Measurements from ENCODE around the gene ZNF740. TPM values are rescaled to one million over a fixed set of nuclear protein-coding genes. Genes with fewer than 3 reads are reported as not detected.

Gene ZNF740
- total RNA-seq, 1 experiment from 2014 or later, result 46.8 TPM

DNA sequence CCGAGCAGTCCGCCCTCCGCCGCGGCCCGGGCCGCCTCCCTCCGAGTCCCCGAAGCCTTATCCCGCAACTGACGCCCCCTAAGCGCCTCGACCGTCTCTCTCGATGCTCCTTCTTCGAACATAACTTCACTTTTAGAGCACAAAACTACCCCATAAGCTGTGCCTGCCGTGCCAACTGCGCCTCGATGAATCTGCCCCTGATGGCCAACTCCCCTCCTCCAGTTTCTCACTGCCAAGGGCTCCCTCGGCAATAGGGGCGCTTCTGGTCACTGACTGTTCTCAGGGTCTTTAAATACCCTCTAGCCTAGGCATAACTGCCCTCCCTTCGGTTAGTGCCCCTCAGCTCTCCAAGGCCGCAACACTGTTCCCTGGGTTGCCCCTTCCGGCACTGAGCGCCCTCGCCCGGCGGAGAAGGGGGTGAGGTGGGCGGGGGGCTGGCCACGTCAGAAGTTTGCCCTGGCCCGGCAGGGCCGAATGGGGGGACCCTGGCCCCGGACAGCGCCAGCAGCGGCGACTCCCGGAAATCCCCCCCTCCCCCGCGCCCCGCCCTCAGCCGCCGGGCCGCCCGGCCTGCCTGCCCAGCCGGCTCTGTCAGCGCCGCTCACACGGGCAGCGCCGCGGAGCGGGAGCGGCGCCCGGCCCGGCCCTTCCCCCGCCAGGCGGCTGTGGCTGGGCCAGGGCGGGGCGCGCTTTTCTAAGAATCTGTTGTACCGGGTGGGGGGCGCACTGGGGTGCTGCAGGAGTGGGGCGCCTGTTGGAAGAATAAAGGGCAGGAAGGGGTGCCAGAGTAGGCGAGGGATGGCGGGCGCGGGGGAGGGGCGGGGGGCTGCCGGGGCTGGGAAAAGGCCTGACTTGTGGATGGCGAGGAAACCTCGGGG lies 40.9 kb downstream of the ZNF740 start:
- in situ Hi-C loops (cut with HindIII; ENCODE audit: low pct_unique_long_range_greater_than_20kb, low sequenced_read_pairs) (no loop called here), intact Hi-C loops (cut with micrococcal nuclease; ENCODE audit: unreplicated experiment) (no loop called here)
- Histone ChIP-seq H3K27me3 (ENCODE audit: control insufficient read depth, insufficient read depth, low read length) (no peaks in the 10 kb centered on the region), H3K9me3 (ENCODE audit: control insufficient read depth, insufficient read depth, low read depth, low read length) (no peaks in the 10 kb centered on the region), H3K27ac (ENCODE audit: low read length) (peak overlapping the region; percentile 99), H3K4me1 (ENCODE audit: control insufficient read depth, insufficient read depth, low read length) (peaks cover 55% of the 10 kb centered on the region), H3K4me3 (ENCODE audit: low read depth in 2 of 2, low read length in 2 of 2) (peak overlapping the region; percentile 78 to 79), H3K36me3 (ENCODE audit: control insufficient read depth, insufficient read depth, low read length) (no peaks in the 10 kb centered on the region)
- DNase-seq (ENCODE audit: low read depth, low spot score) (no peak), ATAC-seq (peak; percentile 46)
- TF ChIP-seq, protein P1, sequence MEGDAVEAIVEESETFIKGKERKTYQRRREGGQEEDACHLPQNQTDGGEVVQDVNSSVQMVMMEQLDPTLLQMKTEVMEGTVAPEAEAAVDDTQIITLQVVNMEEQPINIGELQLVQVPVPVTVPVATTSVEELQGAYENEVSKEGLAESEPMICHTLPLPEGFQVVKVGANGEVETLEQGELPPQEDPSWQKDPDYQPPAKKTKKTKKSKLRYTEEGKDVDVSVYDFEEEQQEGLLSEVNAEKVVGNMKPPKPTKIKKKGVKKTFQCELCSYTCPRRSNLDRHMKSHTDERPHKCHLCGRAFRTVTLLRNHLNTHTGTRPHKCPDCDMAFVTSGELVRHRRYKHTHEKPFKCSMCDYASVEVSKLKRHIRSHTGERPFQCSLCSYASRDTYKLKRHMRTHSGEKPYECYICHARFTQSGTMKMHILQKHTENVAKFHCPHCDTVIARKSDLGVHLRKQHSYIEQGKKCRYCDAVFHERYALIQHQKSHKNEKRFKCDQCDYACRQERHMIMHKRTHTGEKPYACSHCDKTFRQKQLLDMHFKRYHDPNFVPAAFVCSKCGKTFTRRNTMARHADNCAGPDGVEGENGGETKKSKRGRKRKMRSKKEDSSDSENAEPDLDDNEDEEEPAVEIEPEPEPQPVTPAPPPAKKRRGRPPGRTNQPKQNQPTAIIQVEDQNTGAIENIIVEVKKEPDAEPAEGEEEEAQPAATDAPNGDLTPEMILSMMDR (IDR thresholded peaks at IDR 0.05), result peak; percentile 71; the same call in 1 of the 2 replicates
- TF ChIP-seq SIN3A (IDR thresholded peaks at IDR 0.05; ENCODE audit: borderline replicate concordance, insufficient read depth, low read depth, low read length) (0 out of 2 replicates have a peak, but pooled peaks have one; percentile 10), POLR2AphosphoS5 (IDR thresholded peaks at IDR 0.05; ENCODE audit: low read depth, low read length) (peak; percentile 76), TCF7L2 (IDR thresholded peaks at IDR 0.05; ENCODE audit: low read depth, low read length) (no peak)
- TF ChIP-seq, protein P2, sequence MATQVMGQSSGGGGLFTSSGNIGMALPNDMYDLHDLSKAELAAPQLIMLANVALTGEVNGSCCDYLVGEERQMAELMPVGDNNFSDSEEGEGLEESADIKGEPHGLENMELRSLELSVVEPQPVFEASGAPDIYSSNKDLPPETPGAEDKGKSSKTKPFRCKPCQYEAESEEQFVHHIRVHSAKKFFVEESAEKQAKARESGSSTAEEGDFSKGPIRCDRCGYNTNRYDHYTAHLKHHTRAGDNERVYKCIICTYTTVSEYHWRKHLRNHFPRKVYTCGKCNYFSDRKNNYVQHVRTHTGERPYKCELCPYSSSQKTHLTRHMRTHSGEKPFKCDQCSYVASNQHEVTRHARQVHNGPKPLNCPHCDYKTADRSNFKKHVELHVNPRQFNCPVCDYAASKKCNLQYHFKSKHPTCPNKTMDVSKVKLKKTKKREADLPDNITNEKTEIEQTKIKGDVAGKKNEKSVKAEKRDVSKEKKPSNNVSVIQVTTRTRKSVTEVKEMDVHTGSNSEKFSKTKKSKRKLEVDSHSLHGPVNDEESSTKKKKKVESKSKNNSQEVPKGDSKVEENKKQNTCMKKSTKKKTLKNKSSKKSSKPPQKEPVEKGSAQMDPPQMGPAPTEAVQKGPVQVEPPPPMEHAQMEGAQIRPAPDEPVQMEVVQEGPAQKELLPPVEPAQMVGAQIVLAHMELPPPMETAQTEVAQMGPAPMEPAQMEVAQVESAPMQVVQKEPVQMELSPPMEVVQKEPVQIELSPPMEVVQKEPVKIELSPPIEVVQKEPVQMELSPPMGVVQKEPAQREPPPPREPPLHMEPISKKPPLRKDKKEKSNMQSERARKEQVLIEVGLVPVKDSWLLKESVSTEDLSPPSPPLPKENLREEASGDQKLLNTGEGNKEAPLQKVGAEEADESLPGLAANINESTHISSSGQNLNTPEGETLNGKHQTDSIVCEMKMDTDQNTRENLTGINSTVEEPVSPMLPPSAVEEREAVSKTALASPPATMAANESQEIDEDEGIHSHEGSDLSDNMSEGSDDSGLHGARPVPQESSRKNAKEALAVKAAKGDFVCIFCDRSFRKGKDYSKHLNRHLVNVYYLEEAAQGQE (IDR thresholded peaks at IDR 0.05; ENCODE audit: insufficient read depth in 1 of 2, low read depth in 2 of 2, low read length in 1 of 2), result no peak
- POLR2A ChIA-PET, result interaction anchor here (0.7 kb wide), 1 partner anchor 57 kb away, joined by 6 read pairs; no protein-coding TSS in a partner anchor
- no TSS peak for BruUV-seq (replicated peaks)
- CTCF ChIA-PET, result interaction anchor here (0.6 to 0.7 kb wide), 2 partner anchors 65 to 67 kb away, joined by 3 read pairs; no protein-coding TSS in a partner anchor

DNA sequence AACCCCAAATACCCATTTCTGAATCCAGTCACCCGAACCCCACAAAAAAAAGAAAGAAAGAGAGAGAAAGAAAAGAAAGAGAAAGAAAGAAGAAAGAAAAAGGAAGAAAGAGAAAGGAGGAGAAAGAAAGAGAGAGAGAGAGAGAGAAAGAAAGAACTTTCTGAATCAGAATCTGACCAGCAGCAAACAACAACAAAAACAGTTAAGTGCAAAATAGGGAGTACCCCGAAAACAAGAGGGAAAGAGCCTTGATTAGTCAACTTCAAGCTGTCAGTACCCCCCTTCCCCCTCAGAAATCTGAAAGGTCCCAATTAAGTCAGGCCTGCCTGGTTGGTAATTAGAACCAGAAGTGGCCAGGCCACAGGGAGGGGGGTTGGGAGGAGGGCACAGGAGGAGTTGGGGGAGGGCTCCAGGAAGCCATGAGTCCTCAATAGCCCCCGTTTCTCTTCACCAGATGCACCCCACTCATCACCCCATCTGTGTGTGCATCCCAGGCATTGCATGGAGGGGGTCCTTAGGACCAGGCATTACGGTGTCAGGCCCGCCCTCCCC lies 41.7 kb downstream of the ZNF740 start:
- Histone ChIP-seq H3K27ac (ENCODE audit: low read length) (peak overlapping the region; percentile 88), H3K27me3 (ENCODE audit: control insufficient read depth, insufficient read depth, low read length) (no peaks in the 10 kb centered on the region), H3K9me3 (ENCODE audit: control insufficient read depth, insufficient read depth, low read depth, low read length) (no peaks in the 10 kb centered on the region), H3K4me3 (ENCODE audit: low read depth in 2 of 2, low read length in 2 of 2) (peak overlapping the region in 1 of 2 experiments; percentile 39; a peak in 1 of 4 replicates), H3K36me3 (ENCODE audit: control insufficient read depth, insufficient read depth, low read length) (no peaks in the 10 kb centered on the region), H3K4me1 (ENCODE audit: control insufficient read depth, insufficient read depth, low read length) (peaks cover 46% of the 10 kb centered on the region)
- in situ Hi-C loops (cut with HindIII; ENCODE audit: low pct_unique_long_range_greater_than_20kb, low sequenced_read_pairs) (no loop called here), intact Hi-C loops (cut with micrococcal nuclease; ENCODE audit: unreplicated experiment) (no loop called here)
- DNase-seq (ENCODE audit: low read depth, low spot score), result no peak
- ChIA-PET POLR2A (no interaction called here), CTCF (no interaction called here)
- TF ChIP-seq SIN3A (IDR thresholded peaks at IDR 0.05; ENCODE audit: borderline replicate concordance, insufficient read depth, low read depth, low read length) (no peak), TCF7L2 (IDR thresholded peaks at IDR 0.05; ENCODE audit: low read depth, low read length) (no peak), POLR2AphosphoS5 (IDR thresholded peaks at IDR 0.05; ENCODE audit: low read depth, low read length) (no peak)
- TF ChIP-seq, protein P2 (IDR thresholded peaks at IDR 0.05; ENCODE audit: insufficient read depth in 1 of 2, low read depth in 2 of 2, low read length in 1 of 2), result no peak
- TF ChIP-seq, protein P1 (IDR thresholded peaks at IDR 0.05), result no peak
- BruUV-seq (replicated peaks), result no TSS peak
- no peak for ATAC-seq

Data from Panc1 (cell line).